OCI-LY7 (cell line): ENCODE data around the gene CALU. TPM values are rescaled to one million over a fixed set of nuclear protein-coding genes. Genes with fewer than 3 reads are reported as not detected.
A peak's percentile ranks its signal among the peaks of the same experiment; 100 is the strongest.

Experiments
- BruUV-seq: library from RNA; stranded (reverse); fragments of 400-500 nt; replicated peaks from 2 replicates; lab custom pipeline; 2021; lab: Mats Ljungman, UMichigan
- CTCF ChIA-PET: fragments of 300-600 bp; sonication (Branson Sonifier 250); formaldehyde crosslinking; loops from one replicate; lab custom pipeline; 2022; ENCODE audit warnings: antibody characterized with exemption; ENCODE audit not compliant: unreplicated experiment; lab: Charles Lee
- POLR2A ChIA-PET: fragments of 300-600 bp; sonication (Branson Sonifier 250); formaldehyde crosslinking; loops from one replicate; lab custom pipeline; 2022; ENCODE audit warnings: antibody characterized with exemption; lab: Charles Lee
- DNase-seq: peaks from one replicate; pipeline ENCODE4 v3.0.0-alpha.2; 2015; ENCODE audit warnings: low spot score
- H2AFZ ChIP-seq: fragments of 200-600 bp; sonication (generic), shearing (Covaris generic); 2 replicates; pipeline ENCODE4 v1.6.1; 2014; ENCODE audit warnings: mild to moderate bottlenecking, antibody characterized with exemption, low read length, moderate library complexity
- H3K27ac ChIP-seq: fragments of 200-600 bp; sonication (generic); 2 replicates; pipeline ENCODE4 v1.5.1; 2014; ENCODE audit warnings: mixed run types, low read depth, mild to moderate bottlenecking, moderate library complexity, low read length, inconsistent platforms; ENCODE audit not compliant: poor library complexity, severe bottlenecking
- H3K36me3 ChIP-seq: fragments of 200-600 bp; sonication (generic); 2 replicates; pipeline ENCODE4 v1.6.1; 2014; ENCODE audit warnings: mild to moderate bottlenecking, antibody characterized with exemption, low read length, moderate library complexity, mixed read lengths; ENCODE audit not compliant: insufficient read depth
- H3K4me1 ChIP-seq: fragments of 200-600 bp; sonication (generic); 2 replicates; pipeline ENCODE4 v1.5.1; 2014; ENCODE audit warnings: mild to moderate bottlenecking, low read length; ENCODE audit not compliant: insufficient read depth, poor library complexity, severe bottlenecking
- H3K4me2 ChIP-seq: fragments of 200-600 bp; sonication (generic); 2 replicates; pipeline ENCODE4 v1.6.1; 2014; ENCODE audit warnings: mild to moderate bottlenecking, low read length
- H3K4me3 ChIP-seq: fragments of 200-600 bp; sonication (generic); 2 replicates; pipeline ENCODE4 v1.5.1; 2014; ENCODE audit warnings: mild to moderate bottlenecking, low read depth, low read length; ENCODE audit not compliant: poor library complexity, severe bottlenecking
- H3K79me2 ChIP-seq: fragments of 200-600 bp; sonication (generic); 2 replicates; pipeline ENCODE4 v1.6.1; 2016; ENCODE audit warnings: low read depth, mild to moderate bottlenecking, low read length, moderate library complexity, mixed read lengths; ENCODE audit not compliant: insufficient read depth
- H3K9me2 ChIP-seq: fragments of 200-600 bp; sonication (generic); 2 replicates; pipeline ENCODE4 v1.6.1; 2016; ENCODE audit warnings: mild to moderate bottlenecking, low read length, mixed read lengths; ENCODE audit not compliant: insufficient read depth
- H3K9me3 ChIP-seq: fragments of 200-600 bp; sonication (generic); 2 replicates; pipeline ENCODE4 v1.6.1; 2014; ENCODE audit warnings: mild to moderate bottlenecking, mixed run types, low read length, mixed read lengths
- H4K20me1 ChIP-seq: fragments of 200-600 bp; sonication (generic); 2 replicates; pipeline ENCODE4 v1.6.1; 2014; ENCODE audit warnings: mild to moderate bottlenecking, antibody characterized with exemption, low read length, moderate library complexity, mixed read lengths; ENCODE audit not compliant: insufficient read depth
- EZH2phosphoT487 ChIP-seq: fragments of 200-600 bp; sonication (generic); IDR thresholded peaks from 2 replicates; pipeline ENCODE4 v1.6.1; 2018; ENCODE audit warnings: low read depth, borderline replicate concordance, mild to moderate bottlenecking, mixed run types, antibody characterized with exemption, low read length, moderate library complexity, mixed read lengths
- intact Hi-C: fragments of 100-400 bp; cut with micrococcal nuclease; formaldehyde crosslinking; loops from one replicate; pipeline ENCODE4 v1.10.0; 2022; ENCODE audit not compliant: unreplicated experiment
- total RNA-seq, 2 experiments: library from RNA; depleted of rRNA in 1 of 2; stranded (reverse); fragments of >200 nt in 1 of 2; shearing (Covaris generic) in 1 of 2; gene quantifications; 2 replicates each; pipeline ENCODE4 v1.2.3, GENCODE V29; 2014 to 2022
- TF ChIP-seq, protein P1 (sequence below): fragments of 200-600 bp; sonication (generic); conservative IDR thresholded peaks from 2 replicates; pipeline ENCODE4 v1.5.1; 2014; ENCODE audit warnings: mild to moderate bottlenecking, antibody characterized with exemption, low read length, moderate library complexity, mixed read lengths

The CALU gene
- total RNA-seq, 2 experiments from 2014 or later, result 45.6 to 52.8 TPM

GRCh38 chr7:128737441-128737840, 1.7 kb upstream of the CALU start:
- peaks cover 10% of the 10 kb centered on the region; the same call in 1 of the 2 replicates for H3K36me3 ChIP-seq
- BruUV-seq, result no TSS peak
- H3K9me2 ChIP-seq, result no peaks in the 10 kb centered on the region
- no peak overlapping the region; the same call in 1 of the 2 replicates for H2AFZ ChIP-seq
- no peak overlapping the region for H3K27ac ChIP-seq
- no peak for TF ChIP-seq EZH2phosphoT487
- TF ChIP-seq, protein P1, sequence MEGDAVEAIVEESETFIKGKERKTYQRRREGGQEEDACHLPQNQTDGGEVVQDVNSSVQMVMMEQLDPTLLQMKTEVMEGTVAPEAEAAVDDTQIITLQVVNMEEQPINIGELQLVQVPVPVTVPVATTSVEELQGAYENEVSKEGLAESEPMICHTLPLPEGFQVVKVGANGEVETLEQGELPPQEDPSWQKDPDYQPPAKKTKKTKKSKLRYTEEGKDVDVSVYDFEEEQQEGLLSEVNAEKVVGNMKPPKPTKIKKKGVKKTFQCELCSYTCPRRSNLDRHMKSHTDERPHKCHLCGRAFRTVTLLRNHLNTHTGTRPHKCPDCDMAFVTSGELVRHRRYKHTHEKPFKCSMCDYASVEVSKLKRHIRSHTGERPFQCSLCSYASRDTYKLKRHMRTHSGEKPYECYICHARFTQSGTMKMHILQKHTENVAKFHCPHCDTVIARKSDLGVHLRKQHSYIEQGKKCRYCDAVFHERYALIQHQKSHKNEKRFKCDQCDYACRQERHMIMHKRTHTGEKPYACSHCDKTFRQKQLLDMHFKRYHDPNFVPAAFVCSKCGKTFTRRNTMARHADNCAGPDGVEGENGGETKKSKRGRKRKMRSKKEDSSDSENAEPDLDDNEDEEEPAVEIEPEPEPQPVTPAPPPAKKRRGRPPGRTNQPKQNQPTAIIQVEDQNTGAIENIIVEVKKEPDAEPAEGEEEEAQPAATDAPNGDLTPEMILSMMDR, result no peak
- no peak overlapping the region for H3K4me2 ChIP-seq
- no peak for DNase-seq
- H4K20me1 ChIP-seq, result peaks cover 24% of the 10 kb centered on the region
- peaks cover 25% of the 10 kb centered on the region for H3K4me1 ChIP-seq
- no peak overlapping the region for H3K4me3 ChIP-seq
- peaks cover 31% of the 10 kb centered on the region for H3K79me2 ChIP-seq
- POLR2A ChIA-PET, result interaction anchor here (0.6 to 4.8 kb wide), 11 partner anchors 9 to 663 kb away, joined by 3 to 17 read pairs (median 4); a partner anchor contains a TSS
- intact Hi-C loops, result no loop called here
- no peaks in the 10 kb centered on the region for H3K9me3 ChIP-seq
- CTCF ChIA-PET, result no interaction called here

- ChIA-PET POLR2A (interaction anchor here (0.6 to 4.8 kb wide), 17 partner anchors 8 to 517 kb away, joined by 3 to 17 read pairs (median 4); partner anchors contain the start of gene ATP6V1F), CTCF (interaction anchor here (0.9 kb wide), 1 partner anchor 19 kb away, joined by 5 read pairs; no protein-coding TSS in a partner anchor)
- peaks cover 11% of the 10 kb centered on the region; the same call in 1 of the 2 replicates for H3K36me3 ChIP-seq
- TF ChIP-seq, protein P1, result no peak
- no peak for TF ChIP-seq EZH2phosphoT487
- no peak overlapping the region for H3K27ac ChIP-seq
- intact Hi-C loops, result no loop called here
- BruUV-seq, result no TSS peak
- H3K4me2 ChIP-seq, result 0 out of 2 replicates have a peak overlapping the region, but pooled peaks have one; percentile 89
- peaks cover 25% of the 10 kb centered on the region for H4K20me1 ChIP-seq
- no peaks in the 10 kb centered on the region for H3K9me3 ChIP-seq
- peak overlapping the region; percentile 73; the same call in 1 of the 2 replicates for H2AFZ ChIP-seq
- no peak for DNase-seq
- H3K9me2 ChIP-seq, result no peaks in the 10 kb centered on the region
- peaks cover 36% of the 10 kb centered on the region for H3K79me2 ChIP-seq
- H3K4me3 ChIP-seq, result no peak overlapping the region
- H3K4me1 ChIP-seq, result peaks cover 25% of the 10 kb centered on the region
Measured at GRCh38 chr7:128737867-128738385, 1.2 kb upstream of the CALU start.

- H3K4me3 ChIP-seq, result peak overlapping the region; percentile 87
- no peaks in the 10 kb centered on the region for H3K9me3 ChIP-seq
- peaks cover 18% of the 10 kb centered on the region; the same call in 1 of the 2 replicates for H3K36me3 ChIP-seq
- peak overlapping the region; percentile 22 for H3K27ac ChIP-seq
- H3K79me2 ChIP-seq, result peaks cover 43% of the 10 kb centered on the region
- TF ChIP-seq, protein P1, result no peak
- no peak for TF ChIP-seq EZH2phosphoT487
- H4K20me1 ChIP-seq, result peaks cover 25% of the 10 kb centered on the region
- intact Hi-C loops, result loop anchor here (1.0 kb wide), 1 partner anchor 53 kb away; the partner anchor contains the start of gene CCDC136
- ChIA-PET CTCF (interaction anchor here (0.5 to 0.9 kb wide), 2 partner anchors 19 to 20 kb away, joined by 3 to 5 read pairs; no protein-coding TSS in a partner anchor), POLR2A (interaction anchor here (0.6 to 4.8 kb wide), 16 partner anchors 7 to 145 kb away, joined by 3 to 17 read pairs (median 4); partner anchors contain the start of gene ATP6V1F)
- DNase-seq, result peak; percentile 3
- peak overlapping the region; percentile 89 for H3K4me2 ChIP-seq
- BruUV-seq, result TSS peak; percentile 99
- no peaks in the 10 kb centered on the region for H3K9me2 ChIP-seq
- peak overlapping the region; percentile 73 for H2AFZ ChIP-seq
- peaks cover 25% of the 10 kb centered on the region for H3K4me1 ChIP-seq
Measured at GRCh38 chr7:128738570-128739047, 550 bp upstream of the CALU start.
